Activated CD4-positive, alpha-beta T cell treated with anti-CD3 and anti-CD28 coated beads, Interleukin-2, amount 50 U/mL, for 1 hour (primary cell): ENCODE data around the gene CCDC174.
"Not testable (repeated sequence)": the region's sequence is repeated elsewhere in the genome, so short reads cannot be mapped to it uniquely, and the experiment has no call there.

ENCODE experiments used
- DNase-seq: peaks from one replicate; pipeline ENCODE4 v3.0.0-alpha.2; 2020

The CCDC174 gene

DNA sequence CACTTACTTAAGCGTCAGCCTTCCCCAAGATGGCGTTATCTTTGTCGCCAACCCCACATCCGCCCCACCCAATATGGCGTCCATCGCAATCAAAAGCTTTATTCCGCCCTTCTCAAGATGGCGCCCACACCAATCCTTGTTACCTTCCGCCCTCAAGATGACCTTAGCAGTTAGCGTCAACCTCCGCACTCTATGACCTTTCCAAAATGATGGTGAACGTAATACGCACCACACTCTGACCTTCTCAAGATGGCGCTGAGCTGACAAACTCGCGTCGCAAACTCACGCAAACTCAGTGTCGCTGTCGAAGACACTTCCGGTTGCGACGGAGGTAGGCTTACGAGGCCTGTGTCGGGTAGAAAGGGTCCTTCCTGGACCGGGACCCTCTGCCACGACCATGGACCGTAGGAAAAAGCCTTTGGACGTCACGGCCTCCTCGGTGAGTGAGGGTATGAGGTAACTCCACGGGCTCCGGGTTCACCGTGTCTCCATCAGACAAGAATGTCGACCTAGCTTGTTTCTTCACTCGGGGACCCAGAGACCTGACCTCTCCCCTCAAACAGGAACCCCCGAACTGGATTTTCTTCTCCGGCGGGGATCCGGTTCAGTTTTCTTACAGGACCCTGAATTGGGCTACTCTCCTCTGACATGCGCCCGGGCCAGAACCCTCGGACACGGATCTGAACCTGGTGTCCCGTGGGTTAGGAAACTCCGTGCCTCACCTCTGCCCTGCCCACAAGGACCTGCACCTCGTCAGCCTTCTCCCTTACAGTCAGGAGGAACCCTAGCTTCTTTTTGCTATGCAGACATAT is at the start of gene CCDC174:
Gene CCDC174 (plus strand): TSS at position 323 of the 812 bp plus-strand sequence. CDS start 75 bp downstream, at position 398.
- peak; percentile 92 for DNase-seq

GRCh38 chr3:14602006-14602803 is 49.4 kb upstream of the CCDC174 start:
- DNase-seq, result no peak

GRCh38 chr3:14602804-14603644 is 48.5 kb upstream of the CCDC174 start:
- no peak for DNase-seq

DNA sequence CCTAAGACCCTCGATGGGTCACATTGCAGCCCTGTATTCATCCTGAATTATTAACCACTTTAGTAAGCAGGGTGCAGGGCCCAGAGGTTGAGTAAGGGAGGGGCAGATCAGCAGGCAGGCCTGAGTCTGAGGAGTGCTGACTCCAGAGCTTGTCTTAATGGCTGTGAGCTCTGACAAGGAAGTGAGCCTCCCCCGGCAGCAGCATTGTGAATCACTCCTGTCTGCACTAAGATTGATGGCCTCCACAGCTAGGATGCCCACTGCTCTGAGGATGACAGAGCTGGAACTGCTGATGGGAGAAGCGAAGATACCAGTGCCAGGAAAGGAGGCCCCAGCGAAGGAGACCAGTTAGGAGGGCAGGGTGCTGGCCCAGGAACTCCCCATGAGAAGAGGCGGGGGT is 46.5 kb upstream of the CCDC174 start:
- no peak for DNase-seq

DNA sequence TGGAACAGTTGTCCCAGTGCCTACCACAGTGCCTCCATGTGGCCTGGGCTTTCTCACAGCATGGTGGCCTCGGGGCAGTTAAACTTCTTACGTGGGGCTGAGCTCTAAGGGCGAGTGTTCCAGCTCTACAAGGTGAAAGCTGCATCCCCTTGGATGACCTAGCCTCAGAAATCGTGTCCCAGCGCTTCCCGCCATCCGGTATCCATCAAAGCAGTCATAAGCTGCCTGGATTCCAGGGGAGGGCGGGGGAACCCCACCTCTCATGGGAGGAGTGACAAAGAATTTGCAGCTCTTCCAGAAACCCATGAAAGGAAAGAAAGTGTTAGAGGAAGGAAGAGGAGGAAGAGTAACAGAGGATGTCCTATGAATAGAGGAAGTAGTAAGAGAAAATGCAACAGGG is 45.8 kb upstream of the CCDC174 start:
- DNase-seq, result no peak

DNA sequence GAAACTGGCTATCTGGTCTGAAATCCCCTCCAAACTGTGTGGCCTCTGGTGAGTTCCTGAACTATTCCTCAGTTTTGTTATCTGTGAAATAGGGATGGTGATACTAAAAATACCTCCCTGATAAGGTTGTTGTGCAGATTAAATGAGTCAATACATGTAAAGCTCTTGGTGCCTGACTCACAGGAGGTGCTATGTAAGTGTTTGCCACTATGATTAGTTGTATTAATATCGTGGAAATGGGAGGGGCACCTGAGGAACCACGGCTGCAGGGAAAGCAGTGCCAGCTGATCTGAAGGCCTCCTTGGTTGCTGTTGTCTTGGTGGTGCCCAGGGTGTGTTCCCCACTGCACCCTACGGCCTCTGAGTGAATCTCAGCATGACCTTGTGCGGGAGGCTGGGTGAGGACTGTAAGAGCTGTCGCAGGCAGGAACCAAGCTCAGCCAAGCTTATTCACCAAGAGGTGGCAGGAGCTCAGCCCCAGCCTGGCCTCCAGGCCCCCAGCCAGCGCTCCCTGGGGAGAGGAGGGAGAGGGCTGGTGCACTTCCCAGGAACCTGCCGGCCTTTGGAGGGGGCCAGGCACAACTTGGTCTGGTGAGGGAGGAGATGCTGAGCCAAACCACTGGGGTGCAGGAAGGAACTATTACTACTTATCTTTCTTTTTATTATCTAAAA is 44.8 kb upstream of the CCDC174 start:
- no peak for DNase-seq

GRCh38 chr3:14608298-14608697 is 43.3 kb upstream of the CCDC174 start:
- DNase-seq, result no peak

DNA sequence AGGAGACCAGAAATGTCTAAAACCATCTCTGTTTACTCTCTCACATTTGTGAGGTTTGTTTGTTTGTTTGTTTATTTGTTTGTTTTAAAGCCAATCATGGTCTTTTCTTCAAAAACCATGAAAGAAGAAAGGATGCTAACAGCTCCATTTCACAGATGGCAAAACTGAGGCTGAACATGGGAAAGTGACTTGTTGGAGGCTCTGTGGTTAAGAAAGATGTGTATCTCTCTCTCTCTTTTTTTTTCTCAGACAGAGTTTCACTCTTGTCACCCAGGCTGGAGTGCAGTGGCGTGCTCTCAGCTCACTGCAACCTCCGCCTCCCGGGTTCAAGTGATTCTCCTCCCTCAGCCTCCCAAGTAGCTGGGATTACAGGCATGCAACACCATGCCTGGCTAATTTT is 42.5 kb upstream of the CCDC174 start:
- DNase-seq, result not testable (repeated sequence)

DNA sequence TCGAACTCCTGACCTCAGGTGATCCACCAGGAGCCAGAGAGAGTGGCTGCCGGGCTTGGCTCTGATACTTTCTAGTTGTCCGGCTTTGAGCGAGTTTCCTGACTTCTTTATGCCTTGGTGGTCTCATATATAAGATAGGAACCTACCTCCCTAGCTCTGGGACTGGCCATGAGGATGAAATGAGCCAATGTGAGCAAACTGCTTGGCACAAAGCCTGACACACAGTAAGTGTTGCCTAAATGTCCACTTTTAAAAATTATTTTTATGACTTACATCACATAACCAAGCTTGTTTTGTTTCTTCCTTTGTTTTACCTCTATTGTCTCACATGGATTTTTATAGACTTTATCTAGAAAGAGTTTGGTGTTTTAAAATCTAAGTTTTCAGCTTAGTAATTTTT is 42.1 kb upstream of the CCDC174 start:
- no peak for DNase-seq

DNA sequence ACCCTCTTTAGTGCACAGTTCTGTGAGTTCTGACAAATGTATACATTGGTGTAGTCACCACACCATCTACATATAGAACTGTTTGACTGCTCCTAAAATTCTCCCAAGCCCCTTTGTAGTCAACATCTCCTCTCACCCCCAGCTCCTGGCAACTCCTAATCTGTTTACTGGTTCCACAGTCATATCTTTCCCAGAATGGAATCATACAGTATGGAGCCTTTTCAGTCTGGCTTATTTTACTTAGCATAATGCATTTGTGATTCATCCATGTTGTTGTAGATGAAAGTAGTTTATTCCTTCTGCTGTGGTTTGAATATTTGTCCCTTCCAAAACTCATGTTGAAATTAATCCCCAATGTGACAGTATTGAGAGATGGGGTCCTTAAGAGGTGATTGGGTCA is 41.6 kb upstream of the CCDC174 start:
- DNase-seq, result no peak

DNA sequence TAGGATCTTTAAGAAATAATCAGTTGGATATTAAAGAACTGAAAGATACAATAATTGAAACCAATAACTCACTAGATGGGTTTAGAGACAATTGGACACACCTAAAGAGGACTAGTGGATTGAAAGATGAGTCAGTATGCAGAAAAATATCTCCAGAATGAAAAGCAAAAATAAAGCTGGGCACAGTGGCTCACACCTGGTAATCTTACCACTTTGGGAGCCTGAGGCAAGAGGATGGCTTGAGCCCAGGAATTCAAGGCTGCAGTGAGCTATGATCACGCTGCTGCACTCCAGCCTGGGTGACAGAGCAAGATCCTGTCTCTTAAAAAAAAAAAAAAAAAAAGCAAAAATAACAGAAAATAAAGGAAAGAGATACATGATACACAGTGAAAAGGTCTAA is 37.4 kb upstream of the CCDC174 start:
- no peak for DNase-seq

GRCh38 chr3:14614862-14615261 is 36.7 kb upstream of the CCDC174 start:
- no peak for DNase-seq

DNA sequence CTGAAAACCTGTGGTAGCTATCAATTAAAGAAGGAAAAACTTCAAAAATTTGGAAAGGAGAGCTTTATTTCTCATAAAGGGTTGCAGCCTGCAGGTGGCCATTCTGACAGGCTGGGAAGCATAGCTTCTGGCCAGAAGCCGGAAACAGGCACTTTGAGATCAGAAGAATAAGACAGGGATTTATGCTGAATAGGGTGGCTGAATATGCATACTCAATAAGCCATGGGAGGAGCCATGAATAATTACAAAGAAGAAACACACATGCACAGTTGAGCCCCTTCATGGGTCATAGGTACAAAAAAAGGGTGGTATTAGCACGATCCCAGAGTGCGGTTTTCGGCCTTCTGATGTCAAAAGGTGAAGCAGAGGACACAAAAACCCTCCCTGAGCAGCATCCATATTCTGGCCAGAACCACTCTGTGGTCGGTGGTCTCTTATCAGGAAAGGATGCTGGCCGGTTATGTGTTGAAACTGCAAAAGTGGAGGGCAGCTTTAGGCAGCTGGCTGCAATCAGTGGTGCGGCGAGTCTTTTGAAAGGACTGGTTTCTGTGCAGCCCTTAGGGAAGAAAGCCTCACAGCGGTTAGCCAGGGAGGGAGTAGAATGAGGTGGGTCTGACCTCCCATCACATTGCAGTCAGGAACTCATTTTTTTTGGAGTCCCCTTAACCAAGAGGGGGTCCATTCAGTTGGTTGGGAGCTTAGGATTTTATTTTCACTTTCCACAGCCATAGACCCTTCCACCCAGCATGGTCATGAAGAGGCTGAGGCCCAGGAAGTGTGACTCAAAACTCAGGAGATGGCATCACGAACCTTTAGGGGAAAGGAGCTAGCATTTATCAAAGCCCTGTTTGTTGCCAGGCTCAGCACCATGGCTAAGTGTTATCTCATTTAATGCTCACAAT is 34.7 kb upstream of the CCDC174 start:
- no peak for DNase-seq

GRCh38 chr3:14617508-14618023 is 34.0 kb upstream of the CCDC174 start:
- DNase-seq, result no peak

- DNase-seq, result no peak
These were observed 32.0 kb upstream of the CCDC174 start for GRCh38 chr3:14619605-14620004.

DNA sequence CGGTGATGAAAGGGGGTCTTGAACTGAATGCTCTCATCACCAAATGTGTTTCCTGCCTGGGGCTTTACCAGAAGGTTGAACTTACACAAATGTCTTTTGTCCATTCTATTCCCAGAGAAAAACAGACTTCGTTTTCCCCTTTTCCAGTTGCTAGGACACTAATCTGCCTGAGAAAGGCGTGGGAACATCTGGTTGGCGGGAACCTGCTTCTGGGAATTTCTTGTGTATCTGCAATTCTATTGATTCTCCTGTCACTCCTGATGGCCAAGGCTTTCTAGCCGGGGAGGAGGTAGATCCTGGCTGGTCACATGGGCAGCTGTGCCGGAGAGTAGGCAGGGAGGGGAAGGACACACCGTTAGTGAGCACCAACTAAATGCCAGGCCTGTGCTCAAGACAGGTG is 31.1 kb upstream of the CCDC174 start:
- no peak for DNase-seq

DNA sequence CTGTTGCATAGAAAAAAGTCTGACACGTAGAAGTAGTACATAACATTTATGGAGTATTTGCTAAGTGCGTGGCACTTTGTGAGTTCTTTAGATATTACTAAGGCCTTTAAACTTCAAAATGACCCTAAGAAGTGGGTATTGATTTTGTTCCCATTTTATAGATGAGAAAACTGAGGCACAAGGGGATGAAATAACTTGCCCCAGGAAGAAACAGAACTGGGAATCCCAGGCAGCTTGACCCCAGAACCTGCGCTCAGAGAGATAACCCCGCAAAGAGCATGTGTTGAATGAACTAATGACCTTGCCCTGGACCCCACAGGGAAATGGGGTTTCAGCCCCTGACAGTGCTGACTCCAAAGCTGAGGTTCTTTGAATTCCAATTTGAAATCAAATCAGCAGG is 30.5 kb upstream of the CCDC174 start:
- DNase-seq, result no peak

- no peak for DNase-seq
These were observed 29.2 kb upstream of the CCDC174 start for GRCh38 chr3:14622368-14622767.

- no peak for DNase-seq
These were observed 28.0 kb upstream of the CCDC174 start for GRCh38 chr3:14623569-14624051.

DNA sequence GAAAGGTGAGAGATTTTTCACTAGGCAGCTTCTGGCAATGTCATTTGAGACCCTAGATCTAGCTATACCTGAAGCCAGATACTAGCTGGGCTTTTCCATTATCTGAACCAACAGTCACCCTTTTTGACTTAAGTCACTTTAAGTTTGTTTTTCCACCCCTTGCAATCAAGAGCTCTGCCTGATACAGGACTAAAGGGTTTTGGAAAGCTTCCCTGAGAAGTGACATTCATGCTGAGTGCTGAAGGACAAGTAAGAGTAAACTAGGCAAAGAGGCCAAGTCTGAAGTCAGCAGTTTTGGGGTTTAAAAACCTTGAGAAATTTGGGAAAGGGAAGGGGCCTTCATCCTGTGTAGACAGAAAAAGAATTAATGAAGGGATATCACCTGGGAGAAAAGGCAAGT is 27.1 kb upstream of the CCDC174 start:
- no peak for DNase-seq

DNA sequence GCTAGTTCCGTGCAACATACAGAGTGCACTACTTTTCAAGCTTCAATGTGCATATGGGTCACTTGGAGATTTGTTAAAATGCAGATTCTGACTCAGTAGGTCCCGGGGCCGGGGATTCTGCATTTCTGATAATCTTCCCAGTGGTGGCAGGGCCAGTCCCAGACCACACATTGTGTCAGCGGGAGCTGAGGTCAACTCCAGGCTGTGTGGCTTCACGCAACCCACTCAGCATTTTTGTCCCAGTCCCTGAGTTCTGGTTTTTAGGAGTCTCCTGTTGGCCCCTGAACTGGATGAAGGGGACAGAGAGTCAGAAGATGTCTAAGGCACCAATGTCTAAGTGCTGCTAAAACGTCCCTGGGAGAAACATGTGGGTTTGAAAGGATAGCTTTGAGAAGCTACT is 26.1 kb upstream of the CCDC174 start:
- no peak for DNase-seq
